Activated B cell treated with CpG ODN at 0.5 μM for 24 hours (primary cell): ENCODE data around the gene VASP. TPM values are rescaled to one million over a fixed set of nuclear protein-coding genes. Genes with fewer than 3 reads are reported as not detected.

ENCODE experiments used
- ATAC-seq: fragments of 200-7000 bp; cut with Tn5 transposase; one replicate; pipeline ENCODE4 v1.10.0; 2021; ENCODE audit warnings: low read depth, mild to moderate bottlenecking, moderate library complexity
- CTCF ChIA-PET: fragments of 350-600 bp; sonication (Branson Sonifier 250); formaldehyde crosslinking; loops from one replicate; lab custom pipeline; 2021; ENCODE audit warnings: antibody characterized with exemption; lab: Charles Lee
- POLR2A ChIA-PET: fragments of 350-600 bp; sonication (Branson Sonifier 250); formaldehyde crosslinking; loops from one replicate; lab custom pipeline; 2021; ENCODE audit warnings: antibody characterized with exemption; lab: Charles Lee
- DNase-seq: peaks from one replicate; pipeline ENCODE4 v3.0.0; 2022
- H3K27ac Mint-ChIP-seq: one replicate; pipeline ENCODE4 v1.8.0; 2020; ENCODE audit warnings: mixed read lengths
- H3K27me3 Mint-ChIP-seq: one replicate; pipeline ENCODE4 v1.8.0; 2021; ENCODE audit warnings: mixed read lengths
- H3K36me3 Mint-ChIP-seq: one replicate; pipeline ENCODE4 v1.8.0; 2021; ENCODE audit warnings: low read depth, mixed read lengths
- H3K4me1 Mint-ChIP-seq: one replicate; pipeline ENCODE4 v1.8.0; 2021; ENCODE audit warnings: mixed read lengths
- H3K4me3 Mint-ChIP-seq: one replicate; pipeline ENCODE4 v1.8.0; 2020; ENCODE audit warnings: mild to moderate bottlenecking, mixed read lengths
- H3K9me3 Mint-ChIP-seq: one replicate; pipeline ENCODE4 v1.8.0; 2020; ENCODE audit warnings: mixed read lengths
- CTCF ChIP-seq: fragments of 200-600 bp; IDR thresholded peaks from one replicate; pipeline ENCODE4 v1.8.0; 2022; ENCODE audit warnings: antibody characterized with exemption, mild to moderate bottlenecking
- intact Hi-C: fragments of 100-400 bp; cut with micrococcal nuclease; formaldehyde crosslinking; loops from one replicate; pipeline ENCODE4 v1.15.1; 2024
- total RNA-seq: library from RNA; stranded (reverse); gene quantifications from 2 replicates; pipeline ENCODE4 v1.2.3, GENCODE V29; 2022

VASP gene
- total RNA-seq, 1 donor from 2014 or later, result 300 TPM

GRCh38 chr19:45473367-45473681 is 34.0 kb upstream of the VASP start:
- H3K27me3 Mint-ChIP-seq, result peaks cover 22% of the 10 kb centered on the region
- H3K27ac Mint-ChIP-seq, result no peak overlapping the region
- intact Hi-C loops, result no loop called here
- peaks cover 23% of the 10 kb centered on the region for H3K36me3 Mint-ChIP-seq
- POLR2A ChIA-PET, result no interaction called here
- ATAC-seq, result no peak
- peaks cover 56% of the 10 kb centered on the region for H3K4me1 Mint-ChIP-seq
- H3K9me3 Mint-ChIP-seq, result no peaks in the 10 kb centered on the region
- no peak for TF ChIP-seq CTCF
- no peak overlapping the region for H3K4me3 Mint-ChIP-seq
- CTCF ChIA-PET, result no interaction called here
- DNase-seq, result no peak

GRCh38 chr19:45473682-45474605 is 33.3 kb upstream of the VASP start:
- Mint-ChIP-seq H3K9me3 (no peaks in the 10 kb centered on the region), H3K4me3 (no peak overlapping the region), H3K27me3 (peaks cover 24% of the 10 kb centered on the region), H3K27ac (no peak overlapping the region), H3K4me1 (peaks cover 56% of the 10 kb centered on the region), H3K36me3 (peaks cover 26% of the 10 kb centered on the region)
- no peak for TF ChIP-seq CTCF
- DNase-seq (no peak), ATAC-seq (no peak)
- intact Hi-C loops, result no loop called here
- ChIA-PET CTCF (interaction anchor here (1.8 to 2.3 kb wide), 2 partner anchors 12 to 34 kb away, joined by 8 to 13 read pairs; no protein-coding TSS in a partner anchor), POLR2A (no interaction called here)

- Mint-ChIP-seq H3K27me3 (peaks cover 24% of the 10 kb centered on the region), H3K27ac (peak overlapping the region; percentile 9), H3K36me3 (peaks cover 26% of the 10 kb centered on the region), H3K4me1 (peaks cover 53% of the 10 kb centered on the region), H3K9me3 (no peaks in the 10 kb centered on the region), H3K4me3 (no peak overlapping the region)
- ATAC-seq (no peak), DNase-seq (no peak)
- TF ChIP-seq CTCF, result no peak
- intact Hi-C loops, result no loop called here
- POLR2A ChIA-PET, result interaction anchor here (0.7 kb wide), 2 partner anchors 101 to 338 kb away, joined by 3 read pairs; no protein-coding TSS in a partner anchor
- CTCF ChIA-PET, result interaction anchor here (1.8 to 2.3 kb wide), 2 partner anchors 11 to 35 kb away, joined by 8 to 13 read pairs; no protein-coding TSS in a partner anchor
Observed at GRCh38 chr19:45474606-45475521, 32.4 kb upstream of the VASP start.

- POLR2A ChIA-PET, result interaction anchor here (0.6 to 0.7 kb wide), 3 partner anchors 100 to 339 kb away, joined by 3 to 5 read pairs (median 3); no protein-coding TSS in a partner anchor
Observed at GRCh38 chr19:45475537-45476291, 31.6 kb upstream of the VASP start.

More at GRCh38 chr19:45475537-45476291, 31.6 kb upstream of the VASP start:
- Mint-ChIP-seq H3K9me3 (no peaks in the 10 kb centered on the region), H3K27me3 (peaks cover 24% of the 10 kb centered on the region), H3K27ac (no peak overlapping the region), H3K36me3 (peaks cover 23% of the 10 kb centered on the region), H3K4me1 (peaks cover 44% of the 10 kb centered on the region), H3K4me3 (no peak overlapping the region)
- no peak for ATAC-seq
- CTCF ChIA-PET, result interaction anchor here (1.8 to 3.9 kb wide), 3 partner anchors 10 to 73 kb away, joined by 8 to 52 read pairs (median 13); partner anchors contain the start of gene PPP1R13L
- intact Hi-C loops, result no loop called here
- no peak for TF ChIP-seq CTCF
- DNase-seq, result no peak
